K562 (cell line): ENCODE results near the gene CGREF1. TPM values are rescaled to one million over a fixed set of nuclear protein-coding genes. Genes with fewer than 3 reads are reported as not detected.

Source experiments
- ATAC-seq: fragments of 200-7000 bp; cut with Tn5 transposase; 3 replicates; pipeline ENCODE4 v1.9.1; 2020; ENCODE audit warnings: moderate library complexity
- BruUV-seq: library from RNA; stranded (reverse); fragments of 400-500 nt; replicated peaks from 2 replicates; lab custom pipeline; 2021; lab: Mats Ljungman, UMichigan
- CTCF ChIA-PET: fragments of 300-600 bp; formaldehyde crosslinking; extraction: SDS; loops from one replicate; lab custom pipeline; 2021; ENCODE audit warnings: low intra/inter-chr PET ratio; lab: Yijun Ruan, JAX
- POLR2A ChIA-PET: fragments of 300-600, 350-650 bp; sonication (Branson Sonifier 250); formaldehyde crosslinking; extraction: SDS; loops from one replicate; lab custom pipeline; 2021; ENCODE audit warnings: antibody characterized with exemption, inconsistent platforms; lab: Yijun Ruan, JAX
- DNase-seq, 4 experiments: peaks; one replicate each; pipeline versions ENCODE4 v3.0.0 to v3.0.0-alpha.2; 2011 to 2018; ENCODE audit warnings: low spot score in 3 of 4, mixed read lengths in 3 of 4; ENCODE audit errors: extremely low read depth in 1 of 4
- FAIRE-seq: peaks from 2 replicates; lab custom pipeline; 2011; peaks lifted over from hg19 to GRCh38; lab: Jason Lieb, UNC
- H2AFZ ChIP-seq: 2 replicates; pipeline ENCODE4 v1.6.0; 2011; ENCODE audit warnings: low read depth, low read length, control low read depth, inconsistent platforms
- H3K27ac ChIP-seq: fragments of 200-600 bp; 3 replicates; pipeline ENCODE4 v1.8.0; 2011; ENCODE audit warnings: low read depth, mild to moderate bottlenecking, control low read depth, inconsistent platforms, low read length, moderate library complexity, mixed read lengths; ENCODE audit errors: extremely low read depth
- H3K27me3 ChIP-seq, 2 experiments: fragments of 300-600 bp in 1 of 2; 2 replicates in 1 of 2; 3 replicates in 1 of 2; pipeline versions ENCODE4 v1.6.0 to v1.8.0; 2011; ENCODE audit warnings: inconsistent platforms in 2 of 2, low read length in 2 of 2, mild to moderate bottlenecking in 1 of 2, mixed read lengths in 1 of 2, moderate library complexity in 1 of 2; ENCODE audit not compliant: control insufficient read depth in 2 of 2, insufficient read depth in 2 of 2
- H3K36me3 ChIP-seq: fragments of 300-600 bp; 3 replicates; pipeline ENCODE4 v1.8.0; 2011; ENCODE audit warnings: mild to moderate bottlenecking, low read length, inconsistent platforms; ENCODE audit not compliant: control insufficient read depth, insufficient read depth
- H3K4me1 ChIP-seq, 2 experiments: fragments of 200-600 bp in 1 of 2; replicated peaks in 1 of 2; 2 replicates in 1 of 2; 3 replicates in 1 of 2; pipeline versions ENCODE4 v1.5.1 to v1.8.0; 2011; ENCODE audit warnings: inconsistent platforms in 2 of 2, low read length in 2 of 2, mild to moderate bottlenecking in 1 of 2, mixed read lengths in 1 of 2, moderate library complexity in 1 of 2; ENCODE audit not compliant: control insufficient read depth in 2 of 2, insufficient read depth in 2 of 2
- H3K4me2 ChIP-seq: 2 replicates; pipeline ENCODE4 v1.6.1; 2011; ENCODE audit warnings: low read length, control low read depth, inconsistent platforms, mixed read lengths; ENCODE audit not compliant: insufficient read depth
- H3K4me3 ChIP-seq: fragments of 200-600 bp; sonication (generic), shearing (Covaris generic); 2 replicates; pipeline ENCODE4 v1.5.1; 2016; ENCODE audit warnings: control low read depth, inconsistent platforms
- H3K79me2 ChIP-seq: fragments of 200-600 bp; 3 replicates; pipeline ENCODE4 v1.8.0; 2011; ENCODE audit warnings: low read length, inconsistent platforms; ENCODE audit not compliant: control insufficient read depth, insufficient read depth
- H3K9ac ChIP-seq, 2 experiments: 2 replicates each; pipeline versions ENCODE4 v1.6.0 to v1.6.1; 2011; ENCODE audit warnings: low read depth in 2 of 2, low read length in 2 of 2, control low read depth in 1 of 2, inconsistent platforms in 1 of 2, mild to moderate bottlenecking in 1 of 2, mixed read lengths in 1 of 2; ENCODE audit not compliant: insufficient read depth in 1 of 2
- H3K9me1 ChIP-seq: one replicate; pipeline ENCODE4 v1.6.0; 2011; ENCODE audit warnings: inconsistent platforms, mild to moderate bottlenecking, low read length, moderate library complexity; ENCODE audit not compliant: control insufficient read depth, insufficient read depth
- H3K9me3 ChIP-seq: replicated peaks from 2 replicates; pipeline ENCODE4 v1.5.1; 2011; ENCODE audit warnings: low read depth, low read length, inconsistent platforms; ENCODE audit not compliant: control insufficient read depth, insufficient read depth
- H4K20me1 ChIP-seq: replicated peaks from 2 replicates; pipeline ENCODE4 v1.6.1; 2011; ENCODE audit warnings: low read length, inconsistent platforms, mixed read lengths; ENCODE audit not compliant: control insufficient read depth, insufficient read depth
- CBFA2T3 ChIP-seq: fragments of 450-650 bp; IDR thresholded peaks from 2 replicates; pipeline ENCODE4 v1.6.1; 2017
- HEY1 ChIP-seq: fragments of 250-450 bp; sonication (Bioruptor Pico); IDR thresholded peaks from 2 replicates; pipeline ENCODE4 v1.5.0; 2020; ENCODE audit warnings: mild to moderate bottlenecking, moderate library complexity, borderline replicate concordance
- TCF3 ChIP-seq: sonication (generic); formaldehyde crosslinking; IDR thresholded peaks from 2 replicates; pipeline ENCODE4 v1.4.0; 2020; ENCODE audit warnings: mild to moderate bottlenecking, missing genetic modification reagents
- TGIF2 ChIP-seq: sonication (generic); formaldehyde crosslinking; IDR thresholded peaks from 2 replicates; pipeline ENCODE4 v1.8.1; 2022; ENCODE audit warnings: mild to moderate bottlenecking, missing genetic modification reagents, moderate library complexity
- ZNF12 ChIP-seq: sonication (generic); formaldehyde crosslinking; IDR thresholded peaks from 2 replicates; pipeline ENCODE4 v1.4.0; 2020; ENCODE audit warnings: mild to moderate bottlenecking, missing genetic modification reagents
- ZNF583 ChIP-seq: fragments of 250-450 bp; sonication (Bioruptor Pico); IDR thresholded peaks from 2 replicates; pipeline ENCODE4 v1.4.0; 2020
- WGBS: fragments of 100-300 bp; shearing (Covaris generic); methylation state at CpG from one replicate; pipeline ENCODE4 v1.1.6; 2016; ENCODE audit warnings: low coverage, mixed read lengths; ENCODE audit not compliant: insufficient coverage; ENCODE audit errors: missing lambda C conversion rate; 5-methylcytosine and 5-hydroxymethylcytosine counted together
- in situ Hi-C: fragments of 300-500 bp; cut with MboI; formaldehyde crosslinking; loops from 4 replicates; pipeline ENCODE4 v1.15.0; 2018; ENCODE audit warnings: inconsistent platforms, mixed read lengths
- intact Hi-C: fragments of 100-400 bp; cut with micrococcal nuclease; formaldehyde crosslinking; loops from 2 replicates; pipeline ENCODE4 v1.14.2; 2022
- polyA plus RNA-seq, 8 experiments: library from polyadenylated mRNA; depleted of rRNA in 4 of 8; stranded (reverse) in 5 of 8; unstranded in 3 of 8; fragments of >200 nt; fragmentation: Nextera tagmentation in 2 of 8; fragmentation: Illumina TruSeq in 1 of 8; extraction: Ambion mirVana in 2 of 8; extraction: Trizol in 1 of 8; gene quantifications; 2 replicates each; pipeline versions ENCODE4 v1.2.1 to v1.2.3, GENCODE V29; 2011 to 2014; ENCODE audit warnings: inconsistent platforms in 1 of 8, missing spikeins in 1 of 8
- total RNA-seq, 7 experiments: library from RNA; depleted of rRNA in 6 of 7; stranded (reverse); fragments of >200 nt in 6 of 7; fragmentation: Illumina TruSeq in 2 of 7; extraction: Trizol in 2 of 7; gene quantifications; 2 replicates each; pipeline versions ENCODE4 v1.2.1 to v1.2.3, GENCODE V29; 2011 to 2021; ENCODE audit warnings: low replicate concordance in 1 of 7
- TF ChIP-seq, protein P1 (sequence below): fragments of 450-650 bp; IDR thresholded peaks from 2 replicates; pipeline ENCODE4 v1.6.1; 2016; ENCODE audit warnings: mild to moderate bottlenecking
- TF ChIP-seq, protein P2 (sequence below): fragments of 450-650 bp; formaldehyde crosslinking; IDR thresholded peaks from 2 replicates; pipeline ENCODE4 v1.4.0; 2022; ENCODE audit warnings: mild to moderate bottlenecking, moderate library complexity
- TF ChIP-seq, protein P3 (sequence below), 2 experiments: fragments of 450-650 bp; formaldehyde crosslinking in 1 of 2; IDR thresholded peaks; 2 replicates each; pipeline versions ENCODE4 v1.4.0 to v1.6.1; 2014 to 2020; ENCODE audit warnings: mild to moderate bottlenecking in 2 of 2, borderline replicate concordance in 1 of 2, low read depth in 1 of 2
- TF ChIP-seq, protein P4 (sequence below): sonication (generic); formaldehyde crosslinking; IDR thresholded peaks from 2 replicates; pipeline ENCODE4 v1.8.1; 2022; ENCODE audit warnings: missing genetic modification reagents

Gene CGREF1
- total and polyA plus RNA-seq, 9 of the 15 experiments (the other 6 are each of a cell fraction or from before 2014, with no cell fraction given): 0.07 to 0.50 (median 0.37) TPM

DNA sequence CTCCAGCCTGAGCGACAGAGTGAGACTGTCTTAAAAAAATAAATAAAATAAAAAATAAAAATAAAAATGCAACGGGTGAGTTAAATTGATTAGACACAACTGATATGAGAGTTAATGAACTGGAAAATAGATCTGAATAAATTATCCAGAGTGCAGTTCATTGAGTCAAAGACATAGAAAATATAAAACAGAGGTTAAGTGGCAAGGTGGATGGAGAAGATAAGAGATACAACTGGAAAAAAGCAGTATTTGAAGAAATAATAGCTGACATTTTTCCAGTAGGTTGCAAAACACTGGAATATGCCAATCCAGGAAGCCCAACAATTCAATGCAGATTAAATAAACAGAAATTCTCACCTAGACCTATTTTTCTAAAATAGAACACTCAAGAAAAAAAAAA is 10.7 kb downstream of the CGREF1 start:
- H3K27me3 ChIP-seq: no peaks in the 10 kb centered on the region
- no peaks in the 10 kb centered on the region for H3K9me3 ChIP-seq
- ChIA-PET CTCF (no interaction called here), POLR2A (no interaction called here)
- no peaks in the 10 kb centered on the region for H3K79me2 ChIP-seq
- H4K20me1 ChIP-seq: no peaks in the 10 kb centered on the region
- no TSS peak for BruUV-seq
- in situ Hi-C loops (no loop called here), intact Hi-C loops (no loop called here)
- no peak overlapping the region for H3K27ac ChIP-seq
- H3K36me3 ChIP-seq: no peaks in the 10 kb centered on the region
- FAIRE-seq (no peak), ATAC-seq (no peak), DNase-seq (no peak)
- H3K4me3 ChIP-seq: no peak overlapping the region
- H2AFZ ChIP-seq: no peak overlapping the region
- H3K9me1 ChIP-seq: no peaks in the 10 kb centered on the region
- no peak overlapping the region for H3K4me2 ChIP-seq
- H3K4me1 ChIP-seq: no peaks in the 10 kb centered on the region; a peak in 1 of 5 replicates
- WGBS: 33% methylated on average over 2 of the region's 2 CpGs
- H3K9ac ChIP-seq: no peak overlapping the region
- TF ChIP-seq, protein P1, sequence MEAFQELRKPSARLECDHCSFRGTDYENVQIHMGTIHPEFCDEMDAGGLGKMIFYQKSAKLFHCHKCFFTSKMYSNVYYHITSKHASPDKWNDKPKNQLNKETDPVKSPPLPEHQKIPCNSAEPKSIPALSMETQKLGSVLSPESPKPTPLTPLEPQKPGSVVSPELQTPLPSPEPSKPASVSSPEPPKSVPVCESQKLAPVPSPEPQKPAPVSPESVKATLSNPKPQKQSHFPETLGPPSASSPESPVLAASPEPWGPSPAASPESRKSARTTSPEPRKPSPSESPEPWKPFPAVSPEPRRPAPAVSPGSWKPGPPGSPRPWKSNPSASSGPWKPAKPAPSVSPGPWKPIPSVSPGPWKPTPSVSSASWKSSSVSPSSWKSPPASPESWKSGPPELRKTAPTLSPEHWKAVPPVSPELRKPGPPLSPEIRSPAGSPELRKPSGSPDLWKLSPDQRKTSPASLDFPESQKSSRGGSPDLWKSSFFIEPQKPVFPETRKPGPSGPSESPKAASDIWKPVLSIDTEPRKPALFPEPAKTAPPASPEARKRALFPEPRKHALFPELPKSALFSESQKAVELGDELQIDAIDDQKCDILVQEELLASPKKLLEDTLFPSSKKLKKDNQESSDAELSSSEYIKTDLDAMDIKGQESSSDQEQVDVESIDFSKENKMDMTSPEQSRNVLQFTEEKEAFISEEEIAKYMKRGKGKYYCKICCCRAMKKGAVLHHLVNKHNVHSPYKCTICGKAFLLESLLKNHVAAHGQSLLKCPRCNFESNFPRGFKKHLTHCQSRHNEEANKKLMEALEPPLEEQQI: no peak
- TF ChIP-seq TGIF2 (CRISPR knock-in tag) (no peak), ZNF12 (CRISPR knock-in tag) (no peak), ZNF583 (no peak), CBFA2T3 (peak; percentile 19; the same call in 1 of the 2 replicates), HEY1 (no peak), TCF3 (CRISPR knock-in tag) (no peak)
- TF ChIP-seq, protein P2, sequence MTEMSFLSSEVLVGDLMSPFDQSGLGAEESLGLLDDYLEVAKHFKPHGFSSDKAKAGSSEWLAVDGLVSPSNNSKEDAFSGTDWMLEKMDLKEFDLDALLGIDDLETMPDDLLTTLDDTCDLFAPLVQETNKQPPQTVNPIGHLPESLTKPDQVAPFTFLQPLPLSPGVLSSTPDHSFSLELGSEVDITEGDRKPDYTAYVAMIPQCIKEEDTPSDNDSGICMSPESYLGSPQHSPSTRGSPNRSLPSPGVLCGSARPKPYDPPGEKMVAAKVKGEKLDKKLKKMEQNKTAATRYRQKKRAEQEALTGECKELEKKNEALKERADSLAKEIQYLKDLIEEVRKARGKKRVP (CRISPR knock-in tag): no peak
- TF ChIP-seq, protein P3, sequence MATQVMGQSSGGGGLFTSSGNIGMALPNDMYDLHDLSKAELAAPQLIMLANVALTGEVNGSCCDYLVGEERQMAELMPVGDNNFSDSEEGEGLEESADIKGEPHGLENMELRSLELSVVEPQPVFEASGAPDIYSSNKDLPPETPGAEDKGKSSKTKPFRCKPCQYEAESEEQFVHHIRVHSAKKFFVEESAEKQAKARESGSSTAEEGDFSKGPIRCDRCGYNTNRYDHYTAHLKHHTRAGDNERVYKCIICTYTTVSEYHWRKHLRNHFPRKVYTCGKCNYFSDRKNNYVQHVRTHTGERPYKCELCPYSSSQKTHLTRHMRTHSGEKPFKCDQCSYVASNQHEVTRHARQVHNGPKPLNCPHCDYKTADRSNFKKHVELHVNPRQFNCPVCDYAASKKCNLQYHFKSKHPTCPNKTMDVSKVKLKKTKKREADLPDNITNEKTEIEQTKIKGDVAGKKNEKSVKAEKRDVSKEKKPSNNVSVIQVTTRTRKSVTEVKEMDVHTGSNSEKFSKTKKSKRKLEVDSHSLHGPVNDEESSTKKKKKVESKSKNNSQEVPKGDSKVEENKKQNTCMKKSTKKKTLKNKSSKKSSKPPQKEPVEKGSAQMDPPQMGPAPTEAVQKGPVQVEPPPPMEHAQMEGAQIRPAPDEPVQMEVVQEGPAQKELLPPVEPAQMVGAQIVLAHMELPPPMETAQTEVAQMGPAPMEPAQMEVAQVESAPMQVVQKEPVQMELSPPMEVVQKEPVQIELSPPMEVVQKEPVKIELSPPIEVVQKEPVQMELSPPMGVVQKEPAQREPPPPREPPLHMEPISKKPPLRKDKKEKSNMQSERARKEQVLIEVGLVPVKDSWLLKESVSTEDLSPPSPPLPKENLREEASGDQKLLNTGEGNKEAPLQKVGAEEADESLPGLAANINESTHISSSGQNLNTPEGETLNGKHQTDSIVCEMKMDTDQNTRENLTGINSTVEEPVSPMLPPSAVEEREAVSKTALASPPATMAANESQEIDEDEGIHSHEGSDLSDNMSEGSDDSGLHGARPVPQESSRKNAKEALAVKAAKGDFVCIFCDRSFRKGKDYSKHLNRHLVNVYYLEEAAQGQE (IDR thresholded peaks at IDR 0.05; ENCODE audit: borderline replicate concordance): peak; percentile 21; the same call in 1 of the 2 replicates
- TF ChIP-seq, protein P3 (CRISPR knock-in tag; IDR thresholded peaks at IDR 0.05; ENCODE audit: low read depth): no peak
- TF ChIP-seq, protein P4, sequence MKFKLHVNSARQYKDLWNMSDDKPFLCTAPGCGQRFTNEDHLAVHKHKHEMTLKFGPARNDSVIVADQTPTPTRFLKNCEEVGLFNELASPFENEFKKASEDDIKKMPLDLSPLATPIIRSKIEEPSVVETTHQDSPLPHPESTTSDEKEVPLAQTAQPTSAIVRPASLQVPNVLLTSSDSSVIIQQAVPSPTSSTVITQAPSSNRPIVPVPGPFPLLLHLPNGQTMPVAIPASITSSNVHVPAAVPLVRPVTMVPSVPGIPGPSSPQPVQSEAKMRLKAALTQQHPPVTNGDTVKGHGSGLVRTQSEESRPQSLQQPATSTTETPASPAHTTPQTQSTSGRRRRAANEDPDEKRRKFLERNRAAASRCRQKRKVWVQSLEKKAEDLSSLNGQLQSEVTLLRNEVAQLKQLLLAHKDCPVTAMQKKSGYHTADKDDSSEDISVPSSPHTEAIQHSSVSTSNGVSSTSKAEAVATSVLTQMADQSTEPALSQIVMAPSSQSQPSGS: no peak
